Measurements from ENCODE around the gene CDR2.
A peak's percentile ranks its signal among the peaks of the same experiment; 100 is the strongest.

CDR2 gene

GRCh38 chr16:22296225-22297113, 78.0 kb downstream of the CDR2 start (continued):
- TF ChIP-seq, protein P1, sequence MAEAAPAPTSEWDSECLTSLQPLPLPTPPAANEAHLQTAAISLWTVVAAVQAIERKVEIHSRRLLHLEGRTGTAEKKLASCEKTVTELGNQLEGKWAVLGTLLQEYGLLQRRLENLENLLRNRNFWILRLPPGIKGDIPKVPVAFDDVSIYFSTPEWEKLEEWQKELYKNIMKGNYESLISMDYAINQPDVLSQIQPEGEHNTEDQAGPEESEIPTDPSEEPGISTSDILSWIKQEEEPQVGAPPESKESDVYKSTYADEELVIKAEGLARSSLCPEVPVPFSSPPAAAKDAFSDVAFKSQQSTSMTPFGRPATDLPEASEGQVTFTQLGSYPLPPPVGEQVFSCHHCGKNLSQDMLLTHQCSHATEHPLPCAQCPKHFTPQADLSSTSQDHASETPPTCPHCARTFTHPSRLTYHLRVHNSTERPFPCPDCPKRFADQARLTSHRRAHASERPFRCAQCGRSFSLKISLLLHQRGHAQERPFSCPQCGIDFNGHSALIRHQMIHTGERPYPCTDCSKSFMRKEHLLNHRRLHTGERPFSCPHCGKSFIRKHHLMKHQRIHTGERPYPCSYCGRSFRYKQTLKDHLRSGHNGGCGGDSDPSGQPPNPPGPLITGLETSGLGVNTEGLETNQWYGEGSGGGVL (tag by site-specific recombination; IDR thresholded peaks at IDR 0.05) = peak; percentile 71; the same call in 1 of the 2 replicates
- peak; percentile 8; the same call in 1 of the 2 replicates for TF ChIP-seq SCRT1 (tag by site-specific recombination; IDR thresholded peaks at IDR 0.05; ENCODE audit: borderline replicate concordance)
